ENCODE results near the gene QSOX1. TPM values are rescaled to one million over a fixed set of nuclear protein-coding genes. Genes with fewer than 3 reads are reported as not detected.

The QSOX1 gene
- total and polyA plus RNA-seq, 2 of the 4 experiments (the other 2 are of a cell fraction), result 102 to 791 TPM

- Histone ChIP-seq H3K36me3 (ENCODE audit: control insufficient read depth, insufficient read depth, low read length) (peaks cover 16% of the 10 kb centered on the region), H3K27ac (ENCODE audit: insufficient read depth, low read length) (peak overlapping the region; percentile 100; the same call in 1 of the 2 replicates), H3K27me3 (ENCODE audit: control insufficient read depth, insufficient read depth, low read length) (no peaks in the 10 kb centered on the region), H2BK20ac (ENCODE audit: low read depth, low read length) (peak overlapping the region; percentile 89), H2AFZ (replicated peaks; ENCODE audit: low read length, poor library complexity) (no peak overlapping the region), H4K20me1 (ENCODE audit: insufficient read depth, low read length) (no peaks in the 10 kb centered on the region), H3K56ac (ENCODE audit: extremely low read depth, insufficient read depth, low read length) (peak overlapping the region; percentile 43), H3K23ac (ENCODE audit: low read depth, low read length) (peak overlapping the region; percentile 83), H3K79me1 (ENCODE audit: low read depth in 1 of 2, low read length in 2 of 2) (peaks cover 3 to 28% of the 10 kb centered on the region in 2 experiments; a peak in 3 of 4 replicates), H4K5ac (ENCODE audit: low read depth, low read length) (peak overlapping the region; percentile 99), H3K4ac (ENCODE audit: low read depth, low read length) (peak overlapping the region; percentile 84), H3K4me3 (ENCODE audit: insufficient read depth, low read depth, low read length) (no peak overlapping the region), H3K4me2 (ENCODE audit: low read depth, low read length) (peak overlapping the region; percentile 40), H3K9me1 (ENCODE audit: insufficient read depth, low read length) (peaks cover 23% of the 10 kb centered on the region), H4K8ac (ENCODE audit: low read depth in 2 of 2, low read length in 2 of 2) (peak overlapping the region; percentile 17 to 64; a peak in 3 of 4 replicates), H2AK9ac (replicated peaks; ENCODE audit: low read depth, low read length, poor library complexity) (no peak overlapping the region), H3K9ac (ENCODE audit: low read depth, low read length) (peak overlapping the region; percentile 66), H3K18ac (ENCODE audit: low read depth, low read length) (peak overlapping the region; percentile 100), H3K4me1 (ENCODE audit: control insufficient read depth, insufficient read depth, low read length) (peaks cover 48% of the 10 kb centered on the region), H4K91ac (ENCODE audit: insufficient read depth, low read depth, low read length) (peak overlapping the region; percentile 51), H2BK120ac (ENCODE audit: low read depth, low read length) (peak overlapping the region; percentile 87), H2BK15ac (ENCODE audit: low read depth, low read length) (peak overlapping the region; percentile 22; the same call in 1 of the 3 replicates), H3K9me3 (ENCODE audit: control insufficient read depth, insufficient read depth, low read length) (no peaks in the 10 kb centered on the region), H2BK5ac (ENCODE audit: low read depth, low read length, poor library complexity, severe bottlenecking) (peak overlapping the region; percentile 95), H2AK5ac (ENCODE audit: low read depth, low read length) (peak overlapping the region; percentile 10; the same call in 1 of the 2 replicates), H3K14ac (replicated peaks; ENCODE audit: low read depth, low read length) (peak overlapping the region; percentile 59)
- DNase-seq (peak; percentile 72), ATAC-seq (ENCODE audit: low read depth) (peak; percentile 28)
- in situ Hi-C loops (cut with MboI; ENCODE audit: low sequenced_read_pairs) (no loop called here), dilution Hi-C loops (cut with HindIII; ENCODE audit: low sequenced_read_pairs, unreplicated experiment) (no loop called here), intact Hi-C loops (cut with micrococcal nuclease) (loop anchor here (1.0 to 2.0 kb wide), 2 partner anchors 14 to 43 kb away; no protein-coding TSS in a partner anchor)
- no peak for TF ChIP-seq USF2 (IDR thresholded peaks at IDR 0.05; ENCODE audit: low read depth, low read length)
- TF ChIP-seq MAFK (IDR thresholded peaks at IDR 0.05; ENCODE audit: low read depth, low read length), result no peak
- TF ChIP-seq CTCF (conservative IDR thresholded peaks at IDR 0.05; ENCODE audit: low read depth, low read length), result no peak
- no peak for TF ChIP-seq POLR2A (IDR thresholded peaks at IDR 0.05; ENCODE audit: low read depth, low read length)
- no peak for TF ChIP-seq NFE2L2 (IDR thresholded peaks at IDR 0.05; ENCODE audit: low read depth, low read length)
- no peak for TF ChIP-seq SMC3 (IDR thresholded peaks at IDR 0.05; ENCODE audit: low read depth, low read length)
- TF ChIP-seq BHLHE40 (IDR thresholded peaks at IDR 0.05; ENCODE audit: low read depth, low read length), result no peak
- TF ChIP-seq RAD21 (IDR thresholded peaks at IDR 0.05; ENCODE audit: low read length), result no peak
- no peak for TF ChIP-seq RCOR1 (IDR thresholded peaks at IDR 0.05; ENCODE audit: insufficient replicate concordance, low read length)
- no peak for TF ChIP-seq MAZ (IDR thresholded peaks at IDR 0.05; ENCODE audit: borderline replicate concordance, low read depth, low read length)
- no peak for TF ChIP-seq CHD1 (IDR thresholded peaks at IDR 0.05; ENCODE audit: low read depth, low read length)
- WGBS, 2 experiments (ENCODE audit: extremely low coverage in 2 of 2, insufficient read length in 1 of 2), result no CpG with 5 or more reads among the region's 2 CpGs
- BruUV-seq (replicated peaks), result no TSS peak
- CTCF ChIA-PET, result interaction anchor here (0.6 to 1.5 kb wide), 2 partner anchors 11 to 12 kb away, joined by 4 to 5 read pairs; no protein-coding TSS in a partner anchor
- POLR2A ChIA-PET (ENCODE audit: unreplicated experiment), result interaction anchor here (0.7 to 2.0 kb wide), 2 partner anchors 9 to 42 kb away, joined by 4 to 6 read pairs; partner anchors contain the start of gene QSOX1
Observed at GRCh38 chr1:180112984-180113647, 41.6 kb upstream of the QSOX1 start.
